NCI-H2227 treated with DMSO at 0.1 percent for 48 hours (cell line): ENCODE results near the gene ALPK3.

Experiments
- DNase-seq: peaks from one replicate; lab custom pipeline; 2025; lab: John Stamatoyannopoulos, UW

Gene ALPK3, protein sequence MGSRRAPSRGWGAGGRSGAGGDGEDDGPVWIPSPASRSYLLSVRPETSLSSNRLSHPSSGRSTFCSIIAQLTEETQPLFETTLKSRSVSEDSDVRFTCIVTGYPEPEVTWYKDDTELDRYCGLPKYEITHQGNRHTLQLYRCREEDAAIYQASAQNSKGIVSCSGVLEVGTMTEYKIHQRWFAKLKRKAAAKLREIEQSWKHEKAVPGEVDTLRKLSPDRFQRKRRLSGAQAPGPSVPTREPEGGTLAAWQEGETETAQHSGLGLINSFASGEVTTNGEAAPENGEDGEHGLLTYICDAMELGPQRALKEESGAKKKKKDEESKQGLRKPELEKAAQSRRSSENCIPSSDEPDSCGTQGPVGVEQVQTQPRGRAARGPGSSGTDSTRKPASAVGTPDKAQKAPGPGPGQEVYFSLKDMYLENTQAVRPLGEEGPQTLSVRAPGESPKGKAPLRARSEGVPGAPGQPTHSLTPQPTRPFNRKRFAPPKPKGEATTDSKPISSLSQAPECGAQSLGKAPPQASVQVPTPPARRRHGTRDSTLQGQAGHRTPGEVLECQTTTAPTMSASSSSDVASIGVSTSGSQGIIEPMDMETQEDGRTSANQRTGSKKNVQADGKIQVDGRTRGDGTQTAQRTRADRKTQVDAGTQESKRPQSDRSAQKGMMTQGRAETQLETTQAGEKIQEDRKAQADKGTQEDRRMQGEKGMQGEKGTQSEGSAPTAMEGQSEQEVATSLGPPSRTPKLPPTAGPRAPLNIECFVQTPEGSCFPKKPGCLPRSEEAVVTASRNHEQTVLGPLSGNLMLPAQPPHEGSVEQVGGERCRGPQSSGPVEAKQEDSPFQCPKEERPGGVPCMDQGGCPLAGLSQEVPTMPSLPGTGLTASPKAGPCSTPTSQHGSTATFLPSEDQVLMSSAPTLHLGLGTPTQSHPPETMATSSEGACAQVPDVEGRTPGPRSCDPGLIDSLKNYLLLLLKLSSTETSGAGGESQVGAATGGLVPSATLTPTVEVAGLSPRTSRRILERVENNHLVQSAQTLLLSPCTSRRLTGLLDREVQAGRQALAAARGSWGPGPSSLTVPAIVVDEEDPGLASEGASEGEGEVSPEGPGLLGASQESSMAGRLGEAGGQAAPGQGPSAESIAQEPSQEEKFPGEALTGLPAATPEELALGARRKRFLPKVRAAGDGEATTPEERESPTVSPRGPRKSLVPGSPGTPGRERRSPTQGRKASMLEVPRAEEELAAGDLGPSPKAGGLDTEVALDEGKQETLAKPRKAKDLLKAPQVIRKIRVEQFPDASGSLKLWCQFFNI (N-terminal part only)

DNA sequence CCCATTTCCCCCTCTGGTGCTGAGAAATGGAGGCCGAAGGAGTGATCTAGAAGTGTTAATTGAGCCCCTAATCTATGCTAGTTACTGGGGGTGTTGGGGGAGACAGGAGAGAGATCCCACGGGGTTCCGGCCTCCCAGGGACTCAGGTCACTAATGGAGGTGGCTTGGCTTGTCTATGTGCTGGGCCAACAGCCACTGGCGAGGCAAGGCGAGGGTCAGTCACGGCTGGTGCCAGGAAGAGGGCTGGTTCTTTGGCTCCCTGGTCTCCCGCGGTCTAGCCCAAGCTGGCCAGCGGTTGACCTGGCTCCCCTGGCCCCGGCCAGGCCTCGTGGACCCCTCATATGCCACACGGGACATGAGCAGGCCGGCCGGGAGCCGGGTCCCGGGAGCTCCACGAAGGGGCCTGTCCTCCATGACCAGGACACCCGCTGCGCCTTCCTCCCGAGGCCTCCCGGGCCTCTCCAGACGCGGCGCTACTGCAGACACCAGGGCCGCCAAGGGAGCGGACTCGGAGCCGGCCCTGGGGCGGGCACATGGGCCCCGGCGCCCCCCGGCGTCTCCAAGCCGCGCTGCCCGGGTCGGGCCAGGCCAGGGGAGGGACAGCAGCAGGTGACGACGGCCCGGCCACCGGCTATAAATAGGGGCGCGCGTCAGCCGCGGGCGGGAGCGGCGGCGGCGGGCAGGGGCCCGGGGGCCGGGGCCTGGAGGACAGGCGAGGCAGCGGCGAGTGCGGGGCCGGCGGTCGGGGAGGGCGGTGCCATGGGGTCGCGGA lies at the start of gene ALPK3:
Gene ALPK3 (plus strand): TSS at position 663 of the 772 bp plus-strand sequence. CDS start 97 bp downstream, at position 760.
- no peak for DNase-seq

DNA sequence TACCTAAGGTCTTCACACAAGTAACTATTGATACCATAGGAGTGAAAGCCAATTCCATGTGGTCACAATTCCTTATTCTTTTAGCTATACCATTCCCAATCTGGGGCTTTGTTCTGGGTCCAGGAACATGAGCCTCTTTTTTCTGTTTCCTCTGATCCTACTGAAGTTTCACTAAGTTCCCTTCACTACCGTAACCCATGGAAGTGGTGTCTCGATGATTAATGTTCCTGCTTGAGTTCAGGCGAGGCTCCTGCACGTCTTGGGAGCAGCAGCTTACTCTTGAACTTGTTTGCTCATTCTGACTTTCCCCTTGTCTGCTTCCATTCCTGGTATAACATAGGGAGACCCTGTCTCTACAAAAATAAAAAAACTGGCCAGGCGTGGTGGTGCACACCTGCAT lies 45.1 kb upstream of the ALPK3 start:
- no peak for DNase-seq

DNA sequence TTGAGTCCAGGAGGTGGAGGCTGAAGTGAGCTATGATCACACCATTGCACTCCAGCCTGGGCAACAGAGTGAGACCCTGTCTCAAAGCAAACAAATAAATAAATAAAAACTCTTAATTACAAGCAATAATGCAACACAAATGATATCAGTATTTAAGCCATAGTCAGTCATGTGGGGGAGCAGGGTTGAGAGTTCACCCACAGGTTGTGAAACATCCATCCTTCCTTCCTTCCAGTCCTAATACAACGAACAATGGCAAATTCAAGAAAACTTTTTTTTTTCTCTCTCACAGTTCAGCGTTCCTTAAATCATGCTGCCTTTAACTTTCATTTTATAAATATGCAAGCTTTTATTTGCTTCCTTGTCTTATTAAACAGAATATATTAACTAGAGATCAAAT lies 44.7 kb upstream of the ALPK3 start:
- DNase-seq, result no peak

DNA sequence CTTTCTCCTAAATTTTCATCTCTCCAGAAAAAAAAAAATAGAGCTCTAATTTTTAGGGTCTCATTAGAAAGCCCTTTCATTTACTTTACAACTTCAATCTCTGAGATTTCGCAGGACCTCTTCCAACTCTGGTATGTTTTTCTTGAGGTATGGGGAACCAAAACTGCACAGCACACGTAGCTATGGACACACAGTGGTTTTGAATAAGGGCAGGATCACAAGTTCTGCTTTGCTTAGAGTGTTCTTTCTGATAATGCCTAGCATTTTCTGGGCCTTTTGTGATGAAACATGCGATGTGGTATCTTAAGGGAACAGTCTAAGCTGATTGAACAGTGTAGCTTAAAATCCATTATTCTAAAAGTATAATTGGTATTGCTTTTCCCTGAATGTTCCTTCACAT lies 43.4 kb upstream of the ALPK3 start:
- no peak for DNase-seq

DNA sequence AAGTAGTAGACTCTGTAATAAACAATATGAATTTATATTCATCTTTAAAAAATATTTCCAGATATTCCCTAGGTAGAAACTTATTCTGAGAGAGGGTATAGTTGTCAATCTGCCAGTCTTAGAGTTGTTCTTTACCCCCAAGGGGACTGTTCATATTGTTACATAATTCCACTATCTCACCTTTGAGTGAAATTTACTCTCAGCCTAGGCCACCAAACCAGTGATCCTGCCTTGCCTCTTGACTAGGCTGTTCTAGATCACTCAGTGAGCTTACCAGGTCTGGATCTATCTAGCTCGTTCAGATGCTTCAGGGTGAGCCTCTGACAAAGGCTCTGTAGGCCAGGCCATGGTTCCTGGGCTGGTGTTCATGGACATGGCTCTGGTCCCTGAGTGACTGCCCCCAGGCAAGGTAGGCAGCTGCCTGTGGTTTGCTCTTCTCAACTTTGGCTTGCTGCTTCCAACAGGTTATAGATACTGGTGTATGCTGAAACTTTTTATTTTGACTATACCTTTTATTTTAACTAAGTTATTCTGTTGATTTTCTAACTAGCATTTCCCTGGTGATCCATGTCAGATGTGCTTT lies 41.2 kb upstream of the ALPK3 start:
- DNase-seq, result no peak

DNA sequence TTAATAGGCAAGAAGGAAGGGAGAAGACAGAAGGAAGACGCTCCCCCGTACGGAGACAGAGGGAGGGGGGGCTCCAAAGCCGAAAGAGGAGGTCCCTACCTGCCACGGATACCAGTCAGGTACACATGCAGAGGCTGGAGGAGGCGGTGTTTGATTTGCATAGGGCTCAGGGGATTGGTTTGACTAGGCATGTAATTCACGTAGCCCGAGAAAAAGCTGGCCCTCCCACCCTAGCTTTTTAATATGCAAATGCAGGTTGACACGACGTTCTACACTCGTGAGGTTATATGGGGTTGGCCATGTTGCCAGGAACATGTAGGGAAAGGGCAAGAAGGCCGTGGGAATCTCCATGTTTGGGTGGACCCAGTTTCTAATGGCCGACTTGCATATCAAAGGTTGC lies 39.0 kb upstream of the ALPK3 start:
- no peak for DNase-seq

DNA sequence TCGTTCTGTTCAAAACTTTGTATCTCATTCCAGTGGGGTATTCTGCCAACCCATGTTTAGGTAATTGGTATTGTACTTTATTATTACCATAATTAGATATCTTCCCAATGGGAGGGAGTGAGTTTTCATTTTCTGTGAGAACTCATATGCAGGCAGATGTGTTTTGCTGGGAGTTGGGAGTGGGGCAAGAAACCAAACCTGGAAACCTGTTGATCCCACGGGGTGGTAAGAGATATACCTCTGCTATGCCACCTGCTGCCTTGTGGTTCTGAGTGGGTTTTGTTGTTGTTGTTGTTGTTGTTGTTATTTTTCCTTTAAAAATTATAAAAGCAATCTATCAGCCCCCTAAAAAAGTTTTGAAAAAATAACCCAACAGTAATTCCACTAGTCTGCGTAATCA lies 36.7 kb upstream of the ALPK3 start:
- DNase-seq, result no peak

DNA sequence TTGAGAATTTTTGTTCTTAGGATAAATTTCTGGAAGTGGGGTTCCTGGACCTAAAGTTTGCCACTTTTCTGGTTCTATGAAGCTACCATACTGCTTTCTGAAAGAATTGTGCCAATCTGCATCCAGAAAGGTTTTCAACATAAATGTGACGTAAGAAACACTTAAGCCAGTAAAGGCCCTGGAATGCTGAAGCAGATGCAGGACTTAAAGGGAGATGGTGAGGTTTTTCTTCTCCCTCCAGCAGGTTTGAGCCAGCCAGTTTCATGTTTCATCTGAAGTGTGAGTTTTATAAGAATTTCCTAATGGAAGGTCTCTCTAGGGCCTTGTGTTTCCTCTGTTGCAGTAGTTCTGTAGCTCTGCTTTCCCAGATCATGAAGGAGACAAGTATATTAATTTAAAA lies 35.7 kb upstream of the ALPK3 start:
- DNase-seq, result no peak

DNA sequence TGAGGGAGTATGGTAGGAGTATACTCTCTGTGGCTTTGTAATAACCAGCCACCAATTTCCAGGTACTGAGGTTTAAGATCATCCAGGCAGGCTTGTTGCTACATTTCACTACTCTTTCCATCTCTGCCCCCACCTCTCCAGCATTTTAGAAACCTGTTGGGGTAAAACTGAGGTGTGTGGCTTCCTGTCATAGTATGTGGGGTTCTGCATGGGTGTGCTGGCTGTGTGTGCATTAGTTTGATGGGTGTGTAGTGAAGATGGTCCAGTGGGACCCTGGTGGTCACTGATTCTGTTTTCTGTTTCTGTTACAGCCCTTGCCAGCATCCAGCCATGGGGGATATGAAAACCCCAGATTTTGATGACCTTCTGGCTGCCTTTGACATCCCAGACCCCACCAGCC lies 34.8 kb upstream of the ALPK3 start:
- no peak for DNase-seq

DNA sequence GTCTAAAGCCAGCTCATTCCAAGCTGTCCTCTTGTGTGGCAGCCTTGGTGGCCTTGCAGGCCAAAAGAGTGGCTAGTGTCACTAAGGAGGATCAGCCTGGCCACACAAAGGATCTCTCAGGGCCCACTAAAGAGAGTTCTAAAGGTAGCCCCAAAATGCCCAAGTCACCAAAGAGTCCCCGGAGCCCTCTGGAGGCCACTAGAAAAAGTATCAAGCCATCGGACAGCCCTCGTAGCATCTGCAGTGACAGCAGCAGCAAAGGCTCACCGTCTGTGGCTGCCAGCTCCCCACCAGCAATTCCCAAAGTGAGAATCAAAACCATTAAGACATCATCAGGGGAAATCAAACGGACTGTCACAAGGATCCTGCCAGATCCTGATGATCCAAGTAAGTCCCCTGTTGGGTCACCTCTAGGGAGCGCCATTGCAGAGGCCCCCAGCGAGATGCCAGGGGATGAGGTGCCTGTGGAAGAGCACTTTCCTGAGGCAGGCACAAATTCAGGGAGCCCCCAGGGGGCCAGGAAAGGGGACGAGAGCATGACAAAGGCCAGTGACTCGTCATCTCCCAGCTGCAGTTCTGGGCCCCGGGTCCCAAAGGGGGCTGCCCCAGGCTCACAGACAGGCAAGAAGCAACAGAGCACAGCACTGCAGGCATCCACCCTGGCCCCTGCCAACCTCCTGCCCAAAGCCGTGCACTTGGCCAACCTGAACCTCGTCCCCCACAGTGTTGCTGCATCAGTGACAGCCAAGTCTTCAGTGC lies 33.5 kb upstream of the ALPK3 start:
- DNase-seq, result no peak

DNA sequence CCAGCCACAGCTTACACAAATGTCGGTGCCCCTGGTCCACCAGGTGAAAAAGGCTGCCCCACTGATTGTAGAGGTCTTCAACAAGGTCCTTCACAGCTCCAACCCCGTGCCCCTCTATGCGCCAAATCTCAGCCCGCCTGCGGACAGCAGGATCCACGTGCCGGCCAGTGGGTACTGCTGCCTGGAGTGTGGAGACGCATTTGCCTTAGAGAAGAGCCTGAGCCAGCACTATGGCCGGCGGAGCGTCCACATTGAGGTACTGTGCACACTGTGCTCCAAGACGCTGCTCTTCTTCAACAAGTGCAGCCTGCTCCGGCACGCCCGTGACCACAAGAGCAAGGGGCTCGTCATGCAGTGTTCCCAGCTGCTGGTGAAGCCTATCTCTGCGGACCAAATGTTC lies 32.9 kb upstream of the ALPK3 start:
- DNase-seq, result no peak

DNA sequence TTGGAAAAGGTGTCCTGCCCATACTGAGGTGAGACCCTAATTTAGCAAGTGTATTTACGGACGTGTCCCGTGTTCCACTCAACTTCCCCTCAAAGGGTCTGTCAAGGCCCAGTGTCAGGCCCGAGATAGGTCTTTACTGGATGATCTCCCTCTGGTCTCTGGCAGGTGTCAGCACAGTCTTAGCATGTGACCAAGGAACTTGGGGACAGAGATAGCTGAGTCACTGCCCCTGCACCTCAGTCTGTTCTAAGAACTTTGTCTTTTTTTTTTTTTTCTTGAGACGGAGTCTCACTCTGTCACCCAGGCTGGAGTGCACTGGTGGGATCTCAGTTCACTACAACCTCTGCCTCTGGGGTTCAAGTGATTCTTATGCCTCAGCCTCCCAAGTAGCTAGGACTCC lies 32.1 kb upstream of the ALPK3 start:
- DNase-seq, result no peak

DNA sequence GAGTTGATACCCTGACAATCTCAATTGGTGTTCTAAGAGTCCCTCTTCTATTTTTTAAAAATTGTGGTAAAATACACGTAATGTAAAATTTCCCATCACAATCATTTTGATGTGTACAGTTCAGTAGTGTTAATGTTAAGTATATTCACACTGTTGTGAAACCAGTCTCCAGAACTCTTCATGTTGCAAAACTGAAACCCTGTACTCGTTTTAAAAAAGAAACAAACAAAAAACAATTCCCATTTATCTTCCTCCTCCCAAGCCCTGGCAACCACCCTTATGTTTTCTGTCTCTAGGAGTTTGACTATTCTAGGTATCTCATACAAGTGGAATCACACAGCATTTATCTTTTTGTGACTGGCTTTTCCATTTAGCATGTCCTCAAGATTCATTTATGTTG lies 28.7 kb upstream of the ALPK3 start:
- DNase-seq, result no peak

DNA sequence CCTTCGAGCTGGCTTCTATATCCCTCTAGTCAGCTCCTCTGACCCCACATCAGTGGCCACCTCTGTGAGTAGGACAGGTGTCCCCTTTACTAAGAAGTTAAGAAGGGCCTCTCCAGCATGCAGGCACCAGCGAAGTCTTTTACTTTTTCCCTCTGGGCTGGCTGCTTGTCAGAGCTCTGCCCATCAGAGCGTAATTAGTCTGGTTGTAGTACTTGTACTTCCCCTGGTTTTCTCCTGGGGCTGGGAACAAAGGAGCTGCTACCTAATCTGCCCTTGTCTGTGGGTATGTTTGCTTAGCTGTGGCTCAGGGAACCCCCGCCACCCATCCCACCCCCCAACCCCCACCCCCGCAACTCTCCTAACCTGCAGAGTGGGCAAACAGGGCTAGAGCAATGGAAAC lies 27.4 kb upstream of the ALPK3 start:
- DNase-seq, result no peak

DNA sequence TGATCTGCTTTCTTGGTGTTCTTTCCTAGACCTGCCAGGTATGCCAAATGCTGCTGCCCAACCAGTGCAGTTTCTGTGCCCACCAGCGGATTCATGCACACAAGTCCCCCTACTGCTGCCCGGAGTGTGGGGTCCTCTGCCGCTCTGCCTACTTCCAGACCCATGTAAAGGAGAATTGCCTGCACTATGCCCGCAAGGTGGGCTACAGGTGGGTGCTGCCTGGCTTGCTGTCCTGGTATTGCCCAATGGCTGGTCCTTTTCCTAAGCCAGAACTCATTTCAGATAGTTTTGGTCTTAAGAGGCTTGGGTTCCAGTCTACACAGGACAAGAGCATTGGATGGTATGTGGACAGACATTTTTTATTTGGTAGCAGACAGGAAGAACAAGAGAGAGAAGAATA lies 26.5 kb upstream of the ALPK3 start:
- DNase-seq, result no peak

DNA sequence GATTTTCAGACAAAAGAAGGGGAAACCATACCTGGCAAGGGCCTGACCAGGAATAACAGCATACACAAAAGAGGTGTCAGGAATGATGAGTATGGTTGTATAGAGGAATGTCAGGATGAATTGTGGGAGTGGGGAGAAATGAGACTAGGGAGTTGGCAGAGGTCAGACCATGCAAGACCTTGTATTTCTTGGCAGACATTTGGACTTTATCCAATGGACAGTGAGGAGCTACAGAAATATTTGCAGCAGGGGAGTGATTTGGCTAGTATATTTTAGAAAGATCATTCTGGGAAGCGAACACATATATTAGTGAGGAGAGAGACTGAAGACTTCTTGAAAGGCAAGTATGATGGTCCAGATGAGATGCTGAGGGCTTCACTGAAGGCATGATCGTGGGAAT lies 25.4 kb upstream of the ALPK3 start:
- no peak for DNase-seq

DNA sequence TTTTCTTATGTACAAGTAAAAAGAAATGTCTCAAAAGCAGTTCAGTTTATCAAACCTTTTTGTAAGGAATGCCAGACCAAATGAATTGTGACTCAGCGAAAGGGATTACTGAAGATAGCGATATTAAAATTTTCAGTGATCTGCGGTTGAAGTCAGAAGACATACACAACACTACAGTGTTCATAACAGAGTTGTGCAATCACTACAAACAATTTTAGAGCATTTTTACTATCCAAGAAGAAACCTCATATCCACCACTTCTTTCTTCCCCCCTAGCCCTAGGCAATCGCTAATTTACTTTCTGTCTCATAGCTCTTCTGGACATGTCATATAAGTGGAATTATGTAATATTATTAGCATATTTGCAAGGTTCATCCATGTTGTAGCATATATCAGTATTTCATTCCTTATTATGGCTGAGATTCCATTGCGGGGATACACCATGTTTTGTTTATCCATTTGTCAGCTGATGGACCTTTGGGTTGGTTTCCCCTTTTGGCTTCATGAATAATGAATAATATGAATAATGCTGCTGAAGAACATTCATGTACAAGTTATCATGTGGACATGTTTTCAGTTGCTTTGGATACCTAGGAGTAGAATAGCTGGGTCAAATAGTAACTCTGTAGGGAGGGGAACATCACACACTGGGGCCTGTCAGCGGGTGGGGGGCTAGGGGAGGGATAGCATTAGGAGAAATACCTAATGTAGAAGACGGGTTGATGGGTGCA lies 23.6 kb upstream of the ALPK3 start:
- DNase-seq, result no peak

DNA sequence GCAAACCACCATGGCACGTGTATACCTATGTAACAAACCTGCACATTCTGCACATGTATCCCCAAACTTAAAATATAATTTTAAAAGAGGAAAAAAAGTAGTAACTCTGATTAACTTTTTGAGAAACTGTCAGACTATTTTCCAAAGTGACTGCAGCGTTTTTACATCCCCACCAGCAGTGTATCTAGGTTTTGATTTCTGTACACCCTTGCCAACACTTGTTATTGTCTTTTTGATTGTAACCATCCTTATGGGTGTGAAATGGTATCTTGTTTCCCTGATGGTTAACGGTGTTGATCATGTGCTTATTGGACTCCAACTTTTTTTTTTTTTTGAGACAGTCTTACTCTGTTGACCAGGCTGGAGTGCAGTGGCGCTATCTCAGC lies 23.0 kb upstream of the ALPK3 start:
- DNase-seq, result no peak

DNA sequence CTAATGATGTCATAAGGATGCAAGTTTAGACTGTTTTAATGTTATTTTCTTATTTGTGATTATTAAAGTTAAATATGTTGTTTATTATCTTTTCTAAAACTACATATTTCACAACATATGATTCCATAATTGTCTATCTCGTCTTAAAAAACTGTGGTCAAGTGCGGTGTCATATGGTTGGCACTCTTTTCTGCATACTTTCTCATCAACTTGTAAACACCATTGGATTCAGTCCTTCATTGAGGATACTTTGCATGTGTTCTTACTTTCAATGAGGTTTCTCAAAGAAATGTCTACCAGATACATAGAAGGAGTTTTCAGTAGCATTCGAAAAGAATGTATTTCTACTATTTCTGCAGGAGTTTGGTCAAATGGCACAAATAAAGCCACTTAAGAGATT lies 22.0 kb upstream of the ALPK3 start:
- no peak for DNase-seq

DNA sequence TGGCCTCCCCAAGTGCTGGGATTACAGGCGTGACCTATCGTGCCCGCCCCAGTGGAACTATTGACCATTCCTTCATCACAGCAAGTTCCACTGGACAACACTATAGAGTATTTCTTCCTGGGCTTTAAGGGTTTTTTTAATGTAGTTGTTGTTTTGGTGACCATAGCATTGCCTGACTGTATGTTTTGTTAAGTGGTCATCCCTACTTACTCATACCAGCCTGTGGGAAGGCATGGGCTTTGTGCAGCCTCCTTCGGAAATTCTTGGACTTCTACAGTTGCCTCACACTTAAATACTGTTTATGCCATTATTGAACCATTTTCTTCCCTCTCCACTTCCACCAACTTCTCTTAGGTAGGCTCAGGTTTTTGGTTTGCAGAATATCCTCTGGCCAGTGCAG lies 19.9 kb upstream of the ALPK3 start:
- DNase-seq, result no peak
